ENCODE results near the gene SLCO4A1. TPM values are rescaled to one million over a fixed set of nuclear protein-coding genes. Genes with fewer than 3 reads are reported as not detected.

The SLCO4A1 gene
- total RNA-seq, 4 donors from 2014 or later, result 6.7 to 22.1 (median 14.4) TPM

DNA sequence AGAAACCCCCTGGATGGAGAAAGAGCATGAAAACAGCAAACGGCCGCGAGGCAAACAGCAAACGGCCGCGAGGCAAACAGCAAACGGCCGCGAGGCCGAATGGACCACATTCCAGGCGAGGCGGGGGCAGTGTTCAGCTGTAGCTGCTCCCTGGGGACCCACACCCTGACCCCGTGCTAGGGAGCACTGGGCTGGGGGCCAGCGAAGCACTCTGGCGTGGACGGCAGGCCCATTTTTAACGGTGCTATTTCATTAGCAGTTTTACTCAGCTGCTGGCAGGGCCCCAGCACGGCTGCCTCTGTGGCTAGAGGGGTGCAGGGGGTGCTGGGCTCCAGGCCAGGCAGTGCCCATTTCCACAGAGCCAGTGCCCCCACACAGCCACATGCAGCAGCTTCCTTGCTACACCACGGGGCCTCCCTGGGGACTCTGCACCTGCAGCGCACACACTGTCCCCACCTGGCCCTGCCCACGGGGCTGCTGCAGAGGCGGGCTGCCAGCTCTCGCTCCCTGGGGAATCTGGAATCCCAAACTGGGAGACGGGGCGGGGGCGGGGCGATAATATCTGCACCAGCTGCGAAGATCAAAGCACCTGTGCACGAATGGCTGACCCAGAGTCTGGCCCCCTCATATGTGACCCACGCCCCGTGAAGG, 35.6 kb upstream of the SLCO4A1 start:
- no peak for DNase-seq
- WGBS, 2 donors, result 18 to 31% methylated on average over 20 to 21 of the region's 31 CpGs
- Histone ChIP-seq H3K36me3 (no peaks in the 10 kb centered on the region), H3K9me3 (peaks cover 0 to 7% (median 0%) of the 10 kb centered on the region in 3 donors), H3K4me1 (peaks cover 26 to 54% (median 33%) of the 10 kb centered on the region in 3 donors), H3K27ac (no peak overlapping the region), H3K27me3 (peaks cover 0 to 86% (median 0%) of the 10 kb centered on the region in 4 donors), H3K4me3 (peak overlapping the region in 1 of 4 donors; percentile 13)
- intact Hi-C loops (cut with DNase I), result no loop called here
- TF ChIP-seq, protein P1, sequence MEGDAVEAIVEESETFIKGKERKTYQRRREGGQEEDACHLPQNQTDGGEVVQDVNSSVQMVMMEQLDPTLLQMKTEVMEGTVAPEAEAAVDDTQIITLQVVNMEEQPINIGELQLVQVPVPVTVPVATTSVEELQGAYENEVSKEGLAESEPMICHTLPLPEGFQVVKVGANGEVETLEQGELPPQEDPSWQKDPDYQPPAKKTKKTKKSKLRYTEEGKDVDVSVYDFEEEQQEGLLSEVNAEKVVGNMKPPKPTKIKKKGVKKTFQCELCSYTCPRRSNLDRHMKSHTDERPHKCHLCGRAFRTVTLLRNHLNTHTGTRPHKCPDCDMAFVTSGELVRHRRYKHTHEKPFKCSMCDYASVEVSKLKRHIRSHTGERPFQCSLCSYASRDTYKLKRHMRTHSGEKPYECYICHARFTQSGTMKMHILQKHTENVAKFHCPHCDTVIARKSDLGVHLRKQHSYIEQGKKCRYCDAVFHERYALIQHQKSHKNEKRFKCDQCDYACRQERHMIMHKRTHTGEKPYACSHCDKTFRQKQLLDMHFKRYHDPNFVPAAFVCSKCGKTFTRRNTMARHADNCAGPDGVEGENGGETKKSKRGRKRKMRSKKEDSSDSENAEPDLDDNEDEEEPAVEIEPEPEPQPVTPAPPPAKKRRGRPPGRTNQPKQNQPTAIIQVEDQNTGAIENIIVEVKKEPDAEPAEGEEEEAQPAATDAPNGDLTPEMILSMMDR (IDR thresholded peaks at IDR 0.05), result no peak
- TF ChIP-seq POLR2A (IDR thresholded peaks at IDR 0.05), result no peak

- H3K27ac ChIP-seq, result no peak overlapping the region
Measured at GRCh38 chr20:62607366-62608217, 34.7 kb upstream of the SLCO4A1 start.

DNA sequence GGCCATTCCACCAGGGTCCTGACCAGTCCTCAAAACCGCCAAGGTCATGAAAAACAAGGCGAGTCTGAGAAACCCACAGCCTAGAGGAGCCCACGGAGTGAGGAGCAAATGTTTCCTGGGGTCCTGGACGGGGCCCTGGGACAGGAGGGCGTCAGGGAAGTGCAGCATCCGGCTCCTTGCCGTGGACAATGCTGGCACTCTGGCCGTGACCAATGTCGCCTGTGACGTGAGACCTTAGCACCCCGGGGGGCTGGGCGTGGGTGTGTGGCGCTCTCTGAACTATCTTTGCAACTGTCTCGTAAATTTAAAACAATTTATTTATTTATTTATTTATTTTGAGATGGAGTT, 34.1 kb upstream of the SLCO4A1 start:
- H3K4me3 ChIP-seq, result no peak overlapping the region
- H3K27me3 ChIP-seq, result peaks cover 0 to 79% (median 0%) of the 10 kb centered on the region in 4 donors
- peaks cover 0 to 7% (median 0%) of the 10 kb centered on the region in 3 donors for H3K9me3 ChIP-seq
- no peak overlapping the region for H3K27ac ChIP-seq
- WGBS, 2 donors, result 81 to 88% methylated on average over 14 of the region's 14 CpGs
- intact Hi-C loops (cut with DNase I), result no loop called here
- peaks cover 20 to 39% (median 24%) of the 10 kb centered on the region in 3 donors for H3K4me1 ChIP-seq
- H3K36me3 ChIP-seq, result no peaks in the 10 kb centered on the region
- no peak for DNase-seq
- no peak for TF ChIP-seq POLR2A (IDR thresholded peaks at IDR 0.05)
- TF ChIP-seq, protein P1 (IDR thresholded peaks at IDR 0.05), result no peak

More at GRCh38 chr20:62607366-62608217, 34.7 kb upstream of the SLCO4A1 start:
- H3K9me3 ChIP-seq, result peaks cover 0 to 7% (median 0%) of the 10 kb centered on the region in 3 donors
- intact Hi-C loops (cut with DNase I), result no loop called here
- peaks cover 0 to 85% (median 0%) of the 10 kb centered on the region in 4 donors for H3K27me3 ChIP-seq
- H3K36me3 ChIP-seq, result no peaks in the 10 kb centered on the region
- H3K4me1 ChIP-seq, result peaks cover 26 to 45% (median 29%) of the 10 kb centered on the region in 3 donors
- H3K4me3 ChIP-seq, result no peak overlapping the region
- TF ChIP-seq, protein P1 (IDR thresholded peaks at IDR 0.05), result no peak
- no peak for TF ChIP-seq POLR2A (IDR thresholded peaks at IDR 0.05)
- WGBS, 2 donors, result 78 to 97% methylated on average over 7 to 8 of the region's 21 CpGs
- no peak for DNase-seq

DNA sequence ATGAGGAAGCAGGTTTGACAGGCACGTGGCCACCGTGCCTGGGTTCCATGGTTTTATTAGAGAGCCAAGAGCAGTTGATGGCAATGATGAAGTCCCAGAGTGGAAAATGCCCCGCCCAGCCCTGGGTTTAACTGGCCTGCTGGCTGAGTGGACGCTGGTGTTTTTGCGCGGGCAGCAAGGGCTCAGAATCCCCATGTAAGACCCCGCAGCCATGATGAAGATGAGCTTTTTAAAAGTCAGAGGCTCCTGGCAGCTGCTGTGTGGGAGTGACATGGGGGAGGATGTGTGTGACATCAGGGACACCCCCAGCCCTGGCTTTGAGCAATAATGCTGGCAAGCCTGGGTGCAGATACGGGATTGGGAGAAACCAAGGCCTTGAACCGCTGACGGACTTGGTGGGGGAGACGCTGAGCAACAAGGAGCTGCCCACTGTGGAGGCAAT, 33.0 kb upstream of the SLCO4A1 start:
- WGBS, 2 donors, result 77 to 81% methylated on average over 8 to 10 of the region's 11 CpGs

More for the DNA sequence above, 33.0 kb upstream of the SLCO4A1 start:
- Histone ChIP-seq H3K4me3 (no peak overlapping the region), H3K9me3 (peaks cover 0 to 7% (median 0%) of the 10 kb centered on the region in 3 donors), H3K4me1 (peaks cover 11 to 28% (median 18%) of the 10 kb centered on the region in 3 donors), H3K36me3 (no peaks in the 10 kb centered on the region), H3K27me3 (peaks cover 0 to 74% (median 0%) of the 10 kb centered on the region in 4 donors), H3K27ac (no peak overlapping the region)
- DNase-seq, result no peak
- intact Hi-C loops (cut with DNase I), result no loop called here
- no peak for TF ChIP-seq POLR2A (IDR thresholded peaks at IDR 0.05)
- TF ChIP-seq, protein P1 (IDR thresholded peaks at IDR 0.05), result no peak

All from esophagus squamous epithelium (tissue), 5 donors.